Activated naive CD4-positive, alpha-beta T cell (primary cell): ENCODE results near the gene RAB6A.
"Not testable (repeated sequence)": the region's sequence is repeated elsewhere in the genome, so short reads cannot be mapped to it uniquely, and the experiment has no call there.

ENCODE experiments used
- DNase-seq, 4 experiments: peaks; one replicate each; lab custom pipeline; 2025; lab: John Stamatoyannopoulos, UW

RAB6A gene

DNA sequence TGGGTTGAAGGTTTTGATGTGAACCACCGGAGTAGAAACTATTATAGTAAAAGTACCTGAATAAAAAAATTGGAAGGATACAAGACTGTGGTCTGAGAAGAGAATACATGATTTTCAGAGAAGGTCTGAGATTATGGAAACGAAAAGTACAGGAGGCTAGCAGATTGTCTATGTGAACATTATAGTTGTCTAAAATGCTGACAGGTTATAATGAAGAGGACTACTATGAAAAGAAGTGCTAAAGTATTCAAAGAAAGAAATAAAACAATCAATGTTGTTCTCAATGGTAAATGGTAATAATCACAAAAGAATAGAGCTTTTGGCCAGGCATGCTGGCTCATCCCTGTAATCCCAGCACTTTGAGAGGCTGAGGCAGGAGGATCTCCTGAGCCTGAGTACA is 34.0 kb downstream of the RAB6A start:
- no peak for DNase-seq

DNA sequence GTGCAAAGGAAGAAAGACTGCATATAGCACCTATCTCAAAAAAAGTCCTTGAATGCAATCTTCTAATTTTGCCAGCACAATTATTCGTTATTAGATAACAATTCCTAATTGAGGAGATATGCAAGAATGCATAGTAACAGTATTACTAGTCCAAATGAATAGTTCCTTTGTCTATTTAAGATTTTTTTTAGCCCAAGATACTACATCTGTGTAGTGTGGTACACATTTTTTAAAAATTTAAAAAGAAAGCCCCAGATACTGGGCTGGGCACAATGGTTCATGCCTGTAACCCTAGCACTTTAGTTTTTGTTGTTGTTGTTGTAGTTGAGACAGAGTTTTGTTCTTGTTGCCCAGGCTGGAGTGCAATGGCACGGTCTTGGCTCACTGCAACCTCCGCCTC is 43.7 kb downstream of the RAB6A start:
- DNase-seq, result no peak

DNA sequence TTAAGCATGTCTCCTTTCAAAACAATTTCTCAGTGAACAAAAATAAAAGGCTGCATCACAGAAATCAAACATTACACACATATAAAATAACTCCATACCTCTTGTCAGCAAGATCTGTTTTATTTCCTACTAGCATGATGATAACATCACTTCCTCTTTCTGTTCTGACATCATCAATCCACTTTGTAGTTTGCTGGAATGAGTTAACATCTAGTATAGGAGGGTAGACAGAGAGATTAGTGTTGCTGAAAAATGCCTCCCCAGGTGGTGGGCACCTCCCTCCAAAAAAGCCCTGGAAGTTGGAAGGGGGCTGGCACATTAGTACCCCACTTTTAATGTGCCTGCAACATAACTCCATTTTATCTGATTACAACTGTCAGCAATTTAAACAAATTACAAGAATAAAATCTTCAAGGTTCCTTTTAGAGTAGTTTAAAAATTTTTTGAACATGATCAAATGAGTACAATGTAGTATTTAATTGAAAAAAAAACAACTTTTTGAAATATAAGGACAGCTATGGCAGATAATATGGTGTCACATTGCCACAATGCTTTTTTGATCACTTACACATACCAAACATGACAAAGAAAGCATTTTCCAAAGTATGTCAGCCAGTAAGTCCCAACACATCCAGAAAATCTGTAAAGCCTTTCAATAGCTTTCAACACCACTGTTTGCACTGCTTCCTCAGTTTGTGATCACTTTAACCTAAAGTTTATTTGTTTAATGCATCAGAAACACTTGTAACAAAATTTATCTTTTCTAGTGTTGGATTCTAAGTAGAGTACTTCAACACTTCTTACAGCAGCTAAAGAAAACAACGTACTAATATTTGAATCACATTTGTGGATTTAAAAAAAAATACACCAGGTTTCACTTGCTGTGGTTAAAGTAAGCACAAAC is 44.5 kb downstream of the RAB6A start:
- DNase-seq, result no peak

DNA sequence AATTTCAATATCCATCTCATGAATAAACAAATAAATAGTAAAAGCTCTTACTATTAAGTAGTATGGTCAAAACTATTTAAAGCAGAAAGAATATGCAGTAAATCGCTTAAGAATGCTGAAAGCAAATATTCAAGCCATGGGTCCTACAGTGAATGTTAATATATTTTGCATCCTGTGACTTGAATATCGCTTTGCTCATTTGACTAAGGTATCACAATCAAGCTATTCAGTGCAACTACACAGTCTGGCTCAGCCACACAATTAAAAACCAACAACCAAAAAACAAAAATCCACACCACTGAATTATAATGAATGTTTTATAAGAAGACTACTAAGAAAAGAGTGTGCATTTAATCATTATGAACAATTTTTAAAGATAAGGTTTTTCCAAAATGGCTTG is 45.3 kb downstream of the RAB6A start:
- no peak for DNase-seq

DNA sequence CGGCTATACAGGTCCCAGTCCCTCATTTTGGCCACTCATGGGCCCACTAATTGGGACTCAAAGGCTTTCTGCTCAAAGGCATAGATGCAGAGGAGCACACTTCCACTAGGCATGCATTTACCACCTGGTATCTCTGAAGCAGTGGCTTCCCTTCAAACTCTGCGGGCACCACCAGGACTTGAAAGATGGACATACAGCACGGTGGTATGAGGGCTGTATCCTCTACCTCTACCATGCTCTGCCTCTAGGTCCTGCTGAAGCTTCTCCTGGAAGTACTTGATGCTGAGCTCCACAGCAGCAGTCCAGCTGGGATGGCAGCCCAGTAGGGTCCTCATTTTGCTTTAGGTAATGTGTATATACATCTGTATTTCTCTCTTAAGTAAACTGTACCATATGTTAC is 49.9 kb downstream of the RAB6A start:
- no peak for DNase-seq

DNA sequence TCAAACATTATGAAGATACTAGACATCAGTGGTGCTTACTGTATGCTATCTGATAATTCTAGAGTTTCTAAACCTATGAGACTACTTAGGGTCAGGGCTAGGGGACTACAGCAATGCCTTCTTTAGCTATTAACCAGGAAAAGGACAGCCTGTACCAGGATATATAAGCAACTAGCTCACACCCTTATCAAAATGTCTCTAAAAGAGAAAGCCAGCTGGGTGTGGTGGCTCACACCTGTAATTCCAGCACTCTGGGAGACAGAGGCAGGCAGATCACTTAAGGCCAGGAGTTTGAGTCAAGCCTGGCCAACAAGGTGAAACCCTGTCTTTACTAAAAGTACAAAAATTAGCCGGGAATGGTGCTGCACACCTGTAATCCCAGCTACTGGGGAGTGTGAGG is 55.8 kb downstream of the RAB6A start:
- no peak for DNase-seq

DNA sequence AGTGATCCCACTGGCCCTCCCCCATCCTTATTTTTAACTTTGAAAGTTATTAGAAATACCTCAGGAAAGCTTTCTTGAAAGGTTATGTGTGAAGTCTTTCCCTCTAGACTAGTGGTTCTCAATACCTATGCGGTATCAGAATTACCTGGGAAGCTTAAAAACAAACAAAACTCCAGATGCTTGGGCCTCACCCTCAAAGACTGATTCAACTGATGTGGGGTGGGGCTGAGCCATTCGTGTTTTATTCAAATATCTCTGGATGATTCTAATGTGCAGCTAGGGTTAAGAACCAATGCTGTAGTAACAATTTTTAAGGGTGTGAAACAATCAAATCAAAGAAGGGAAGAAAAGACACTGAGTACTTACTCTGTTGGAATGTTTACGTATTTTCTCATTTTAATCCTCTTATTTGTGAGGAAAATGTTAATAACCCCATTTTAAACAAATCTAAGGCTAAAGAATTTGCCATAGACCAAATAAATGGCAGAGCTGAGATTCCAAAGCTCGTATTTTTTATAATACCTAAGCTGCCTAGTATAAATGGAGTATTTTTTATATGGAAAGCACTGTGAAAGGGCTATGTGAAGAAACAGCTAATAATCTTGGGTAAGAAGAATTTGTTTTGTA is 66.9 kb downstream of the RAB6A start:
- DNase-seq, result no peak

DNA sequence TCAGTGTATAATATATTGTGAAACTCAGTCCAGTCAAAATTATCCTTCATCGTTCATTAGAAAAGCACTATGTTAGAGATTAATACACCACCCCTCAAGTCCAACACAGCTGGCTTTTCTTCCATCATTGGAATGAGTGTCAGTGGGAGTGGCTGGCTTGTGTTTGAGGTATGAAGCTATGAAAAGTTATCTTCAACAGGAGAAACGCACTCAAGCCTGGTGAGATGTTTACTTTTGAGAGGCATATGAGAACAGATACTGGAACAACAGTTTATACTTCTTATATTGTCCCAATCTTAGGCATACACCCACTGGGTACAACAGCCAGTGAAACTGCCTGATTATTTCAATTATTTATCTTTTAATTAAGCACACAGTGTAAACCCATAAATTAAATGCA is 80.2 kb downstream of the RAB6A start:
- no peak for DNase-seq

DNA sequence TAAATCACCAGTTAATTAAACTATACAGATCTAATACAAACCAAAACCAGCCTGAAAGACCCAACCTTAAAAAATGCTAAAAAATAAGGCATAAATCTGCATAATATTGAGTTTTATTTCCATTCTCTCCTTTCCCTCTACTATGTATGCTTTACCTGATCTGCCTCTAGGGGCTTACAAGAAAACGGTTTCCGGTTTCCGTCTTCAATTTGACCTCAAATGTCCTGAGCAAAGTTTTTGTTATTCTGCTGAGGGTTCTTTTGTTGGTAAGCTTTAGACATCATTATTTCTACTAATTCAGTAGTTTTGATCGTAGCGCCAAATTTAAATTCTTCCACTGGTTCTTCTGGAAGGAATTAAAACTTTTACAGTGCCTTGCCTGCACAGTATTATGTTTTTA is 84.3 kb downstream of the RAB6A start:
- not testable (repeated sequence) for DNase-seq

DNA sequence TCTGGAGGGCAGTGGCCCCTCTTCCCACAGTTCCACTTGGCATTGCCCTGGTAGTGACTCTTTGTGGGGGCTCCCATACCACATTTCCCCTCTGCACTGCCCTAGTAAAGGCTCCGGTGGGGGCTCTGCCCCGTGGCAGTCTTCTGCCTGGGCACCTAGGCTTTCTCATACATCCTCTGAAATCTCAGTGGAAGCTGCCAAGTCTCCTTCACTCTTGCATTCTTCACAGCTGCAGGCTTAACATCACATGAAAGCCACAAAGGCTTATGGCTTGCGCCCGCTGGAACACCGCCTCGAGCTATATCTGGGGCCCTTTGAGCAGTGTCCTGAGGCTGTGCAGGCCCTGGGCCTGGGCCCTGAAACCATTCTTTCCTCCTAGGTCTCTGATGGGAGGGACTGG is 89.2 kb downstream of the RAB6A start:
- no peak for DNase-seq

DNA sequence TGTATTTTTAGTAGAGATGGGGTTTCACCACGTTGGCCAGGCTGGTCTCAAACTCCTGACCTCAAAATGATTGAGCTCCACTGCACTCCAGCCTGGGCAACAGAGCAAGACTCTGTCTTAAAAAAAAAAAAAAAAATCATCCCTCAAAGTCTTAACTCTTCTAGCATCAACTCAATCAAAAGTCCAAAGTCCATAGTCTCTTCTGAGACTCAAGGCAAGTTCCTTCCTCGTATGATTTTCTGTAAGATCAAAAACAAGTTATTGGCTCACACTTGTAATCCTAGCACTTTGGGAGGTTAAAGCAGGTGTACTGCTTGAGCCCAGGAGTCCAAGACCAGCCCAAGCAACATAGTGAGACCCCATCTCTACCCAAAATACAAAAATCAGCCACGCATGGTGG is 90.1 kb downstream of the RAB6A start:
- no peak for DNase-seq

DNA sequence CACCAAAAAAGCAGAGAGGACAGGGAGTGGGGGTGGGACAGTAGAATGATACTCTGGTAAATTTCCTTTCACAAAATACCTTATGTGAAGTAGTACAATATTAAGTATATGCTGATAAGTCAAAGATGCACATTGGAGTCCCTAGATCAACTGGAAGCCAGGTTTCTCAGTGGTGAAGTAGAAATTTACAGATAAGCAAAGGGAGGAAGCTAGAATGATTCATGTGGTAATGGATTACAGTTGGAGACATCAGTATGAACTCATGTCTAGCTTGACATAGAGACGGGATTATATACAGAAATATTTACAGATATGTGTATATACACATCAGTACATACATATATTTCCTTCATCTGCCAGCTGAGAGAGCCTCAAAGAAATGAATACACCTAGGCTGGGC is 93.0 kb downstream of the RAB6A start:
- no peak for DNase-seq

DNA sequence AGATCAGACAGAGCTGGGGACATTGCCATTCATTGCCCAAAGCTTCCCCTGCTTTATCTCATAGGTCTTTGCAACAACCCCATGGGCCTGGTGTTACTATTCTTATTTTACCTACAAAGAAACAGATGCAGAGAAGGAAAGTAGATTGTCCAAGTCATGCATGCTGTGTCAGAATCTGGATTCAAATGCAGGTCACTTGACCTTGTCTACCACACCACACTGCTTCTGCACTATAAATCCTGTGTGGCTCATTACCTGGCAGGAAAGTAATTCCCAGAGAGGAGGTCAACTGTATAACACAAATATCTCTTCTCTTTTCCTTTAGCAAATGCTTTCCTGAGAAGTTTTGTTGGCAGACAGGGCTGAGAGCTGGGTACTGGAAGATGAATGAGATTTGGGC is 96.0 kb downstream of the RAB6A start:
- DNase-seq, result no peak

DNA sequence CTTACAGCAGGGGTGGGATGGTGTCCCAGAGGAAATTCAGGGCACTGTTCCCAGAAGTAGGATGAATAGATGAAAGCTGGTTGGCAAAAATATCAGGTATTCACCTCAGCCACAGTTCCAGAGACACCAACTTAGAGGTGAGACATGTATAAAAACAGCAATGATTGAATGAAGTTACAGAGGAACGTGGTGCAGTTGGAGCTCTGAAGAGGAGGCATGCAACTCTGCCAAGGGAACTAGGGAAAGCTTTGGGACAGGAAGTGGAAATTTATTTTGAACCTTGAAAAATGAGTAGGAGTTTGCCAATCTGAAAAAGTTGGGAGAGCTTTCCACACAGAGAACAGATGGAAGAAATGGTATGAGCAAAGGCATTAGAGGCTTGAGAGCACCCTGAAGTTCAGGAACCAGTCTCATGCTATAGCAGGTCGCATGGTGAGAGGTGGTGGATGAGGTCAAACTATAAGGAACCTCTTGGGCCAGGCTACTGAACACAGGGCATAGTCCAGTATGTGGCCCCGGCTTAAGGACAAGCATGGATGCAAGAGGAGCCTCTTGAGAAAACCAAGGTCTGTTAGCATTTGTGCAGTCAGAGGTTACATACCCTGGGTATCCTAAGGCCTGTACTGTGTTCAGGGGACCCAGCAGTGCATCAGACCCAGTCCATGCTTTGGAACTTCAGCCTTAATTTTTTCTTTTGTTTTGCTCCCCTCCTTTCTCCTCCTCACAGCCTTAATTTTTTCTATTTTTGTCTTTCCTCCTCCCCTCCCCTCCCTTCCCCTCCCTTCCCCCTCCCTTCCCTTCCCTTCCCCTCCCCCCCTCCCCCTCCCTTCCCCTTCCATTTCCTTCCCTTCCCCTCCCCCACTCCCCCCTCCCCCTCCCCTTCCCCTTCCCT is 97.0 kb downstream of the RAB6A start:
- no peak for DNase-seq

DNA sequence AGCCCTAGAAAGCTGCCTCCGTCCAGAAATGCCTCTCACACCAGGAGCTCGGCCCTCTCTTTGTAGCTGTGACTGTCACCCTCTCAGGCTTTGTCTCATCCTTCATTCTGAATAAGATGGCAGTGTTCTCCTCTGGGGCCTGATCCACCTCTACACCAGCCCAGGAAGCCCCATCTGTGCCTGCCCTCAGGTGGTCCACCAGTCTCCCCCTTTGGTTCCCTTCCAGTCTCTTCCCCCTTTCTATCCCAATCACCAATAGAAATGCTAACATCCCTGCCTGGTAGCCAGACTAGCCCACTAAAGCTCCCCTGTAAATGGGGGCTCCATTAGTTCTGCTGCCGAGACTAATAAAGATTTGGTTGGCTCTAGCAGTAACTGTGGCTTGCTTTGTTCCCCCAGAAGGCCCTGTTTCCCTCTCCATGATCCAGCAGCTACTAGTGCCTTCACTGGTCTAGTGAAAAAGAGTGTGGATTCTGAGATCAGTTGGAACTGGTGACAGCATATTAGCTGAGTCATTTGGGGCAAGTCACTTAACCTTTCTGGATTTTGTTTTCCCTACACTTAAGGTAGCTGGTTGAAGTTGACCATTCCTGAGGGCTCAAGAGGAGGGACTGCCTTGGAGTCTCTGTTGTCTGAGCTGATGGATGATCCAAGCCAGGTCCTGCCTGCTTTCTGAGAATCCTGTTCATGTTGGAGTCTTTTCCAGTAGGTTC is 98.3 kb downstream of the RAB6A start:
- DNase-seq, result no peak

DNA sequence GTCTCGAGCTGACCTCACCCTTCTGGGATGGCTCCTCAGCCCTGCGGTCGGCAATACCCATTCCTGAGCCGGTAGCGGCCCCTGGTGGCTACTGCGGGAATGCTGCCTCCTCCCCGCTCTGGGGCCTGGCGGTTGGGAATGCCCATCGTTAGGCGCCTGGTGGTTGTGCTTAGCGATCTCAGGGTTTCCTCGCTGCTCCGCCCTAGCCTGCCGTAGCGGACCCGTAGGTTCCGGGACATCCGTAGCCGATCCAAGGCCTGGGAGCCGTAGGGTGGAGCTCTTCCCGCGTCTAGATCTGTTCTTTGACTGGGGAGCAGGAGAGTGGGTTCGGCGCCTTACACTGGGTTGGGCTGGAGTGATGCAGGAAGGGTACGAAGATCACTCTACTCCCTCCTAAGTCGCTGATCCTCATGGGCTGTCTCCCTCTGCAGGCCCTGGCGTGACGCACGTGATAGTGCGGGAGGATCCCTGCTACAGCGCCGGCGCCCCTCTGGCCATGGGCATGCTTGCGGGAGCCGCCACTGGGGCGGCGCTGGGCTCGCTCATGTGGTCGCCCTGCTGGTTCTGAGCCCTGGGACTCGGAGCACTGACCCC is 99.7 kb downstream of the RAB6A start:
- peak; percentile 75 to 87 (median 81) for DNase-seq

DNA sequence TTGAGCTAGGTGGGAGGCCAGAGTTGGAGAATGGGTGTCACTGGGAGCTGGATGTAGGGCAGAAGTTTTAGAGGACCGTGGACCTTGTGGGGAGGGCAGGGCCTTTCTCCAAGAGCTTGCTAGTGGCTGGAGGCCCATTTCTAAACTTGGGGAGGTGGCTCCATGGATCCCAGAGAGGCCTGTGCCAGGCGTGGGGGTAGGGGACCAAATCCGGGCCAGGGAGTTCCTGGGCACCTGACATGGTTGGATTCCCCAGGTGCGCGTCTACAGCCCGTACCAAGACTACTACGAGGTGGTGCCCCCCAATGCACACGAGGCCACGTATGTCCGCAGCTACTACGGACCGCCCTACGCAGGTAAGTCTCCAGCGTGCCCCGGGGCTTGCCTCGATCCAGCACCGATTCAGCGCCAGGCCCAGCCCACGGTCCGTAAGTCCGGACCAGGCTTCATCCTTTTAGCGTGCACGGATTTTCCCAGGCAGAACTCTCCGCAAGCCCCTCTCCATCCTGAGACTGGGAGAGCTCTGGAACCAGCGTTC is 100.3 kb downstream of the RAB6A start:
- DNase-seq, result no peak

DNA sequence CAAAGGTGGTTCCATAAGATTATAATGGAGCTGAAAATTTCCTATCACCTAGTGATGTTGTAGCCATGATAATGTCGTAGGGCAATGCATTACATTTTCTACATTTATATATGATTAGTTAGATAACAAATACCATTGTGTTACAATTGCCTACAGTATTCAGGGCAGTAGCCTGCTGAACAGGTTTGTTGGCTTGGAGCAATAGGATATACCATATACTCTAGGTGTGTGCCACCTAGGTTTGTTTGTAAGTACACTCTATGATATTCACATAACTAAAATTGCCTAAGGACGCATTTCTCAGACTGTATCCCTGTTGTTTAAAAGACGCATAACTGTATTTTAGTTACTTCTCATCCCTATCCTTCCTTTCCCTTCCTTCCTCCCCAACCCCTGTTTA is 100.9 kb downstream of the RAB6A start:
- no peak for DNase-seq

DNA sequence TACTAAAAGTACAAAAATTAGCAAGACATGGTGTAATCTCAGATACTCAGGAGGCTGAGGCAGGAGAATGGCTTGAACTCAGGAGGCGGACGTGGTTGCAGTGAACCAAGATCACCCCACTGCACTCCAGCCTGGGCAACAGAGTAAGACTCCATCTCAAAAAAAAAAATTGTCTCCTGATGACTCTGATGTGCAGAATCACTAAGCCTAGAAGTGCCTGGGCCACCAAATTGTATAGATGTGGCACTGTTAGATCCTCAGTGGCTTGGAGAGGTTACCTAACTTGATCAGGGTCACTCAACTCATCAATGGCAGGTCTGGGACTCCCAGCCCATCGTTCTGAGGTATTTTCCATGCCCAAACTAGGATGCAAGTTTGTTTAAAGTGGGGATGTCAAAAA is 103.9 kb downstream of the RAB6A start:
- no peak for DNase-seq

DNA sequence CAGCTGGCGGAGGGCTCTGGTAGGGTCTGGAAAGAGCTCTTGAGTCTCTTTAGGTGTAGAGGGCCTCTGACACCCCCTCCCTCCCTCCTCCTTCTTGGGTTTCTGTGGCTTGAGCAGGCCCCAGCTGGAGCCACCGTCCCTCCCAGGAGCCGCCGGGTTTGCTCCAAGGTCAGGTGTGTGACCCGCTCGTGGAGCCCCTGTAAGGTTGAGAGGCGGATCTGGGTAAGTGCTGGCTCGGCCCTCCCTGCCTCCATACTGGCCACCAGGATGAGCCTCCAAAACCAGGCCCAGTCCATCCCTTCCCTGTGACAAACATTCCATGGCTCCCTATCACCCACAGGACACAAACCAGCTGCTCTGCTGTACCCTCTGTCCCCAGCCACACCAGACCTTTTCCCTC is 105.2 kb downstream of the RAB6A start:
- DNase-seq, result no peak

DNA sequence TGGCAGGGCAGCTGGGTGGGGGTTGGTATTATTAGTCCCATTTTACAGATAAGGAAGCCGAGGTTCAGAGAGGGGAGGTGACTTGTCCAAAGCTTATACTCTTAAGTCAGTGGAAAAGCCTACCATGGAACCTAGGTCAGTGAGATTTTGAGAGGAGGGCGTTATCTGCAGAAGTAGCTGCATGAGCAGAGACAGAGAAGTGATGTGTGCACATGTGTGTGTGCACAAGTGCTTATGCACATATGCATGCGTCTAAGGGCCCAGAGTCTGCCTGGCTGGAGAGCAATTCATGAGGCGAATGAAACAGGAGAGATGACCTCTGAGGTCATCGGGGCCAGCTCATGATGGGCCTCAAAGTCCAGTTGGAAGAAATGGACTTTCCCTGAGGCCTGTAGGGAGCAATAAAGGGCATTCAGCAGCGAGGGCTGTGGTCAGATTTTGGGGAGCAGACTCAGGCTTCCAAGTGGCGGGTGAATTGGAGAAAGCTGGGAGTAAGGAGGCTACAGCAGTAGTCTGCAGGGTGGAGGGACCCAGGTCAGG is 106.3 kb downstream of the RAB6A start:
- DNase-seq, result no peak
